GM21390 (cell line): ENCODE measurements around the gene KCNMA1.
A peak's percentile ranks its signal among the peaks of the same experiment; 100 is the strongest.

Experiments used
- ATAC-seq: cut with Tn5 transposase; IDR thresholded peaks from one replicate; pipeline ENCODE4 v1.9.1; 2021; ENCODE audit not compliant: unreplicated experiment

Gene KCNMA1

GRCh38 chr10:77015360-77015759 lies 622.2 kb downstream of the KCNMA1 start:
- ATAC-seq: no peak

GRCh38 chr10:77012812-77013500 lies 624.7 kb downstream of the KCNMA1 start:
- ATAC-seq: no peak

GRCh38 chr10:77011874-77012811 lies 625.5 kb downstream of the KCNMA1 start:
- ATAC-seq: no peak

GRCh38 chr10:77010430-77010829 lies 627.2 kb downstream of the KCNMA1 start:
- no peak for ATAC-seq

GRCh38 chr10:77007834-77008233 lies 629.8 kb downstream of the KCNMA1 start:
- ATAC-seq: peak; percentile 88

- no peak for ATAC-seq
Observed at GRCh38 chr10:77006836-77007511, 630.6 kb downstream of the KCNMA1 start.

GRCh38 chr10:77005871-77006270 lies 631.7 kb downstream of the KCNMA1 start:
- no peak for ATAC-seq

- ATAC-seq: peak; percentile 41
Observed at GRCh38 chr10:77004917-77005564, 632.6 kb downstream of the KCNMA1 start.

- no peak for ATAC-seq
Observed at GRCh38 chr10:77002872-77003271, 634.7 kb downstream of the KCNMA1 start.

GRCh38 chr10:77001206-77001605 lies 636.4 kb downstream of the KCNMA1 start:
- ATAC-seq: no peak

- no peak for ATAC-seq
Observed at GRCh38 chr10:76998451-76998850, 639.2 kb downstream of the KCNMA1 start.

GRCh38 chr10:76997631-76998030 lies 640.0 kb downstream of the KCNMA1 start:
- ATAC-seq: no peak

GRCh38 chr10:76995023-76995422 lies 642.6 kb downstream of the KCNMA1 start:
- no peak for ATAC-seq

GRCh38 chr10:76993213-76993612 lies 644.4 kb downstream of the KCNMA1 start:
- ATAC-seq: no peak

GRCh38 chr10:76992467-76992866 lies 645.1 kb downstream of the KCNMA1 start:
- ATAC-seq: no peak

GRCh38 chr10:76991621-76992020 lies 646.0 kb downstream of the KCNMA1 start:
- ATAC-seq: no peak

GRCh38 chr10:76990561-76990960 lies 647.0 kb downstream of the KCNMA1 start:
- no peak for ATAC-seq

- peak; percentile 97 for ATAC-seq
Observed at GRCh38 chr10:76984559-76985443, 652.8 kb downstream of the KCNMA1 start.

GRCh38 chr10:76983624-76984023 lies 654.0 kb downstream of the KCNMA1 start:
- no peak for ATAC-seq

- ATAC-seq: no peak
Observed at GRCh38 chr10:76982671-76983070, 654.9 kb downstream of the KCNMA1 start.
